Stimulated activated CD8-positive, alpha-beta memory T cell treated with anti-CD3 and anti-CD28 coated beads, Interleukin-12 subunit alpha, Interleukin-12 subunit beta, amount 100 ng/mL, for 1 hour (primary cell): Measurements from ENCODE around the gene ECHS1.

ENCODE experiments used
- DNase-seq: peaks from one replicate; pipeline ENCODE4 v3.0.0-alpha.2; 2020; ENCODE audit warnings: low read depth

Gene ECHS1

DNA sequence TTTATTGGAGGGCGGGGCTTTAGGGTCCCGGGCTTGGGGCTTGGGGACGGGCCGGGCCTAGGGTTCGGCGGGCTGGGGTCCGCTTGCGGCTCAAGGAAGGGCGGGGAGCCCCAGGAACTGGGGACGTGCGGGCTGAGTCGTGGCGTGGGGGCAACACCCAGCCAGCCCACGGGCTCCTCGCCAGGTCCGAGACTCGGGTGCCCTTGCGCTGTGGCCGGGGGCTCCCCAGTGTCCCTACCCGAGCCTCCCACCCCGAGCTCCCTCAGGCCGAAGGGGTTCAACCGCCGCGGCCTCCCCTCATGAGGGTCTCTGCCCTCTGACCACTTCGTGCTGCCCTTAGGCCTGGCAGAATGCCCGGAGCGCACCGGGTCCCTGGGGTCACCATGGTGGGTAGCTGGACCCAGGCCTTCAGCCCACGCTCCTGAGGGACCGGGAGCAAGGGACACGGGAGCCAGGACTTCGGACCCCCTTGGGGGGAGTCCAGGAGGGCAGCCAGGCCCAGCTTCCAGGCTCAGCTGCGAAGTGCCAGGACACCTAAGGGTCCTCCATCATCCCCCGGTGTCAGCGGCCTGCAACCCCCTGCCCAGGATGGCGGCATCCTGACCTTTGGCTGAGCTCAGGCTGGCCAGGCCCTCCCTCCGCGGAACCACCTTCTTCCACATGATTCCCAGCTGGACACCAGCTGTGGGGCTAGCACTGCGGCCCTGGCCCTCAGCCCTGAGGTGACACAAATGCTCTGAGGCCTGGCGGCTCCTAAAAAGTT, 14.8 kb downstream of the ECHS1 start:
- DNase-seq, result no peak

DNA sequence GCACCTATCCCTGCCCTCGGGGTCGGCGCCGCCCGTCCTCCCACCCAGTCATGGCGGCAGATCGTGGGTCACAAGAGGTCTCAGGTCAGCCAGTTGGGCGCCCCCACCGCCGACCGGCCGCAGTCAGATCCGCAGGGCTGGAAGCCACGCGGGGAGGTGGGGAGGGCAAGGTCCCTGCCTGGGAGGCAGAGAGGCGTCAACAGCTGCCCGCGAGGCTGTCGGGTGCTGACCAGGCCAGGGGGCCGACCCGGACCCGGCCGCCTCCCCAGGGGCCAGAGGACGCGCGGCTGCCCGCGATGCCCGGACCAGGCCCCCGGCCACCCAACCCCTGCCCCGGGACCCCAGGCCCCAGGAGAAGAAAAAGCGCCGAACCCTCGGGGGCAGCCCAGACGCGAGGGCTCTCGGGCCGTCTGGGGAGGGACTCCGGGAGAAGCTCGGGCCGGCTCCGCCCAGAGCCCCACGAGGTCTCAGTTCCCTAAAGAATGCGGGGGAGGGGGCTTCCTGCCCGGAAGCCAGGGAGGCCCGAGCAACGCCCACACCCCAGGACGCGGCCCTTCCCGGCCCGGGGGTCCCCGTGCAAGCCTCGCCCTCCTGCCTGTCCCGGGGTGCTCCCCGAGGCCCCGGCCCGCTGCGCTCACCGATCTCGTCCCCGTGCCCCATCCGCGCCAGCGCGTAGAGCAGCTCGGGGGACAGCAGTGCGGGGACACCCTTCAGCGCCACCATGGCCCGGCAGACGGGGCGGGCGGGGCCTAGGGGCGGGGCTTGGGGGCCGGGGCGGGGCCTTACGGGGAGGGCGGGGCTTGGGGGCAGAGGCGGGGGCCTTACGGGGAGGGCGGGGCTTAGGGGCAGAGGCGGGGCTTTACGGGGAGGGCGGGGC, 15.6 kb downstream of the ECHS1 start, which contains the start of gene FUOM:
FUOM (minus strand) TSS at position 735 of the 877 bp plus-strand sequence; CDS start at position 723, 12 bp downstream.
- peak; percentile 36 for DNase-seq

DNA sequence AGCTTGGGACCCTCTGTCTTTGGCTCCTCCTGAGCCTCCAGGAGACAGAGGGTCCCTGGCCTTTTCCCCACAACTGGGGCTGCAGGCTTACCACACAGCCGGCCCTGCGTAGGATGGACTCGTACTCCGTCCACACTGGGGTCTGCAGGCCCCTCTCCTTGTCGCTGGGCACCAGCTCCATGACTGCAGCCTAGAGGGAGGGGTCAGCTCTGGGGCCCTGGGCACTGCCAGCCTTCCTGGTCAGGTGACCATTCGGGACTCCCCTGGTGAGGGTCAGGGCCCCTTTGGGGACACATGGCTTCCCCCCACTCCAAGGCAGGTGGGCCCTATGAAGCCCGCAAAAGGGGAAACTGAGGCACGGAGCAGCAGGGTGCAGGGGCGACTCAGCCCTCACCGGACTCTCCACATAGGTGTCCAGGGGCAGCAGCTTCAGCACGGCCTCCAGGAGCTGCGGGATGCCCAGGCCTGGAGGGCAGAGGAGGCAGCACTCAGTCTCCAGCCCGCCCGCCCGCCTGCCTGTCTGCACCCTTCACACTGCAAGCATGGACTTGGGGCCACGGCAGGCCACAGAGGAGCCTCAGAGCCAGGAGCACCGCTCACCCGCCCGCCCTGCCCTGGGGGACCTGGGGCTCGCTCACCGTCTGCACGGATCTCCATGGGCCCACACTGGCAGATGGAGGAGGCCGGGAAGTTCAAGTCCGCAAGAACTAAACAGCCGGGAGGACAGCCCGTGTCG, 16.4 kb downstream of the ECHS1 start:
- DNase-seq, result no peak

DNA sequence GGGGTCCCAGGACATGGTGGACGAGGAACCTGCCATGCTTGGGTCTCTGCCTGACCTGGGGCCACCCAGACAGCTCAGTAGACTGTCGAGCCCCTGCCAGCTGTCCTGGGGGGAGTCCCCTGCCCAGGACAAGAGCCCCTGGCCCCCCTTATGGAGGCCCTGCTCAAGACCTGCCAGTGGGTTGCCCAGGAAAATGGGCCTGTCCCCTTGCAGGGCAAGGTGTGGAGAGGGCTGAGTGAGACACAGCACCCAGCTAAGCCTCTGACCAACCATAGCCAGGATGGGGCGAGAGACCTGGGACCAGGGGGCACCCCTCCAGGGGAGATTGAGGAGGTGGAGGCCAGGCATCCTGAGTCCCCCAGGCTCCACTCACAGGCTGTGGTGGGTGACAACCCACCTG, 17.2 kb downstream of the ECHS1 start:
- DNase-seq, result no peak

DNA sequence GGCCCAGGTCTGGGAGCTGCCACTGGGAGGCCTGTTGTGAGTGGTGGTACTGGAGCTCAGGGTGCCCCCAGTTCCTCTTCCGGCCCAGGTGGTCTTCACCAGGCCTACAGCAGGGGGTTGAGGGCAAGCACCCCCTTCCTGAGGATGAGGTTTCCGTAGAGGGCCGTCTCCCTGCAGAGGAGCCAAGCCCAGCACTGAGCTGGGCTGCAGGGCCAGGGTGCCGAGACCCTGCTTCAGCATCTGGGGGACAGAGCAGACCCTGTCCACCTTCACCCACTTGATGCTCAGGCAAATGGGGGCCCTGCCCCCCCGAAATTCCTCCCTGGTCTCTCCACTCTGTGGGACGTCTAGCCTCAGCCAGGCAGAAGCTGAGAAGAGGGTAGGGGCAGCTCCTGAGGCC, 17.9 kb downstream of the ECHS1 start:
- no peak for DNase-seq

DNA sequence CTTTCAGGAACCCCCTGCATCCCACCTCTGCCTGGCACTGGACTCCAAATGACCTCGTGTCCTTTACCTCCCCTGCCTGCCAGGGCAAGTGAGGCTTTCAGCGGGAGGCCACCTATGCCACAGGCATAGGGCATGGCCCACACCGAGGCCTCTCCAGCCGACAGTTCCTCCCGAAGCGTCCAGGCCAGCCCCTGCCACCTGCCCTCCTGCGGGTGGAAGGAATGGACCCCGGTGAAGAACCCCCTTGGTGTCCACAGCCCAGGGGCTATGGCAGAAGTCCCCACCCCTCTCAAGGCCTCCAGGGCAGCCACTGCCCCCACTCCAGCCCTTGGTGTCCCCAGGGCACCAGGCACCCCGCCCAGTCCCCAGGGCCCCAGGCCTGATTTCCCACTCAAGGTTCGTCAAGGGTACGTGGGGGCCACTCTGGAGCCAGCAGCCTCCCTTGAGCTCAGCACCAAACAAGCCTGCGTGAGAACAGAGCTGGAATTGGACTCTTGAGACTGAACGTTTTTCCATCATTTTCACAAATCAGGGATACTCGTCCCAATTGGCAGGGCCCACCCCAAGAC, 18.4 kb downstream of the ECHS1 start:
- DNase-seq, result no peak

DNA sequence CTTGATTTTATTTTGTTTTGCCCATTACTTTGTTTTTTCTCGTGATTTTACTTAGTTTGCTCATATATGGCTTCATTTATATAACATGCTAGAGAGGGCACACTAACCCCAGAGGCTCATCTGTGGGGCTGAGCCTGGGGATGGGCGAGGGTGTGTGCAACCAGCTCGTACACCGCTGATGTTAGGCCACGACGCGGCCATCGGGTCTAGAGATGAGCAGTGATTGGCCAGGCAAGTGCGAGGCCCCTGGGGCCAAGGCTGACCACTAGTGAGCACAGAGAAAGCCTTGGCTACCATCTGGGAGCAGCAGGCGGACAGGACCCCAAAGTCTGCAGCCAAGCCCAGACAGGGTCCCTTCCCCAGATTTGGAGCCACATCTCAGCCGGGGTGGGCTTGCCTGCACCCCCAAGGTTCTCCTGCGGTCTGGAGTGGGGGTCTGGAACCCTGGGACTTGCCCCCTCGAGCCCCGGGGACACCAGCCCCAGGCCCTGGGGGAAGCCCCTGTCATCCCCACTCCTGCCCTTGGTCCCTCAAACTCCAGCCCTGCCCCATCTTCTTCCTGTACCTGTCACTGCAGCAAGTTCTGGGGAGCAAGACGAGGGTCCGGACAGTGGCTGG, 19.1 kb downstream of the ECHS1 start:
- DNase-seq, result no peak

DNA sequence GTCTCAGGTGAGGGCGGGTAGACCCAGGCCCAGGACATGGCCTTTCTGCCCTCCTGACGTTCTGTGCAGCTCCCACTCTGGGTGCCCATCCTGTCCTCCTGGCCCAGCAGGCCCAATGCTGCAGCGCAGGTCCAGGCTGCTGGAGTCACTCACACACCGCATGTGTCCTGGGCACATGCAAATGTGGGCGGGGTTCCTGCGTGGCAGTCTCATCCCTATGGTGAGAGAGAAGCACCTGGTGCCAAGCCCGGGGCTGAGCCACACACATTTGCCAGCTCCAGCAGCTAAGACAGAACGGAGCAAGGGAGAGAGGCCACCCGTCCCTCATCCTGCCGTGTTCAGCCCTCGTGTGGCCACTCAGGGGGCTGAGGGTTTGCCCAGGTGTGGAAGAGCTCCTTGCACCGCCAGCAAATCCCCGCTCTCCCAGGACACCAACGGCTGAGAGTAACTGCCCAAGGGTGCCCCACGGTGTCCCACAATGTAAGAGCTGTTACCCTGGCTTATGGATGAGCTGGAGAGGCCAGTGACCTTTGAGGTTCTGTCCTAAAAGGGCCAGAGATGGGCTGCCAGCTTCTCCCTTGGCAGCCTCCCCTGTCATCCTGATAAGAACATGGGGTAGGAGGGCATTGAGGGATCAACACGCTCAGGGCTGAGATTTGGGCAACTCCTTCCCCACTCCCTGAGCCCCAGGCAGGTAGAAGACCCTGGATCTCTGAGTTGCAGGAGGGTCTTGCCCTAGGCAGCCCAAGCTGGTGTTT, 19.8 kb downstream of the ECHS1 start:
- DNase-seq, result no peak

DNA sequence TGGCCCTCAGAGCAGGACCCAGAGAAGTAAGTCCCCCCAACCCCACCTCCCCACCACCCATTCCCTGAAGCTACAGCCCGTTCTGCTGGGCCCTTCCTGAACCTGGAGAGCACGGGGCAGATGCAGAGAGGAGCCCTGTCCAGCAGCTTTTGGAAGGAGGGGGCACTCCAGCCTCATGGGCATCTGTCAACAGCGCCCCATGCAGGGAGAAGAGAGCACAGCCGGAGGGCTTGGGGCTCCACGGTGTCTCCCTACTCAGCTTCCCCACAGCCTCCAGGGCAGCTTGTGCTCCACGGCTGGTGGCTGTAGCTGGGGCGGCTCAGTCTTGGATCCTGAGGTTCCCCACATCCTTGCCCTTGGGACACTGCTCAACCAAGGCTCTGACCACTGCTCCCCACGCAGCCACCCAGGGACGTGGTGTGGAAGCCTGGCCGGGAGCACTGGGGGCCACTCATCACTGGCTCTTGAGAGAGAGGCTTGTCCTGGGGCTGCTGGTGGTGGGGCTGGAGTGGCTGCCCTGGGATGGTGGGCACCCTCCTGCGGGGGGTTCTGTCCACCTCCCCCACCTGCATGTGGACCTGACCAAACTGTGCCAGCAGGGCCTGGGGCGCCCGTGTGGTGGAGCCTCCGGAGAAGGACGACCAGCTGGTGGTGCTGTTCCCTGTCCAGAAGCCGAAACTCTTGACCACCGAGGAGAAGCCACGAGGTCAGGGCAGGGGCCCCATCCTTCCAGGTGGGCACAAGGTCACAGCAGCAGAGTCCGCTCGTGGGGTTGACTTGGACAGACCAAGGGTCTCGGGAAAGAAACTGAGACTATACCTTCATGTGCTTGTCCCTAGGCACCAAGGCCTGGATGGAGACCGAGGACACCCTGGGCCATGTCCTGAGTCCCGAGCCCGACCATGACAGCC, 21.5 kb downstream of the ECHS1 start:
- no peak for DNase-seq

DNA sequence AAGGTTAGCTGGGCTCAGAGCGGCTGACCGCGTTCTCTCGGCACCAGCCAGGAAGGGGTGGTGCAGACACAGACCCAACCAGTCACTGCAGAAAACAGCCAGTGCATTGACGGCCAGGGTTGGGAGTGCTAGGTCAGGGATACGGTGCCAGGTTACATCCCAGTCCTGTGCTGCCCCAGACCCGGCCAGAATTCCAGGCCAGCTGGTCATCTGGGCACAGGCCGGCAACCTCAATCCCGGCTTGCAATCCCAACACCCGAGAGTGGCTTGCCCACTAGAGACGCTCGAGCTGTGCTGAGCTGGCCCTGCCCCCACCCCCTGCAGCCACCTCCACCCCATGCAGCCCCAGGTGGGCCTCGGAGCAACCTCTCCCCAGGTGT, 22.2 kb downstream of the ECHS1 start:
- DNase-seq, result no peak

DNA sequence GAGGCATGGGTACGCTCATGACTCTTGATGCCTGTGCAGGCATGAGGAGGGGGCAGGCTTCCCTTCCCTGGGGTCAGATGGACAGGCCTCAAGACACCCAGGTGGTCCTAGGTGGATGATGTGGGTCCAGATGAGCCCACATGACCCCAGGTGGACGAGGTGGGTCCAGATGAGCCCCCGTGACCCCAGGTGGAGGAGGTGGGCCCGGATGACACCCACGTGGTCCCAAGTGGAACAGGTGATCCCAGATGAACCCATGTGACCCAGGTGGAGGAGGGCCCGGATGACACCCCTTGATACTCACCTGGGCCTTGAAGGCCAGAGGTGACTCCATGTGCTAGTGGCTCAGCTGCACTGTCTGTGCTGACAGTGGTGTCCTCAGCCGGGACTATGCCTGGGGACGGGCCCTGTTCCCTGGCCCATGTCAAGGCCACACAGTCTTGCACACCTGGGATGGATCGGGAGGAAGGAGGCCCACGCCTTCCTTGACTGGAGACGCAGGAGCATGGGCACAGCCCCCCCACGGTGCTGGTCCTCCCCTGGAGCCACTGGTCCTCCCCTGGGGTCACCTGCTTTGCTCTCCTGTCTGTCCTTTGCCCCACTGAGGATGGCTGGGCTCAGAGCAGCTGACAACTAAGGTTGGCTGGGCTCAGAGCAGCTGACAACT, 22.7 kb downstream of the ECHS1 start:
- no peak for DNase-seq

DNA sequence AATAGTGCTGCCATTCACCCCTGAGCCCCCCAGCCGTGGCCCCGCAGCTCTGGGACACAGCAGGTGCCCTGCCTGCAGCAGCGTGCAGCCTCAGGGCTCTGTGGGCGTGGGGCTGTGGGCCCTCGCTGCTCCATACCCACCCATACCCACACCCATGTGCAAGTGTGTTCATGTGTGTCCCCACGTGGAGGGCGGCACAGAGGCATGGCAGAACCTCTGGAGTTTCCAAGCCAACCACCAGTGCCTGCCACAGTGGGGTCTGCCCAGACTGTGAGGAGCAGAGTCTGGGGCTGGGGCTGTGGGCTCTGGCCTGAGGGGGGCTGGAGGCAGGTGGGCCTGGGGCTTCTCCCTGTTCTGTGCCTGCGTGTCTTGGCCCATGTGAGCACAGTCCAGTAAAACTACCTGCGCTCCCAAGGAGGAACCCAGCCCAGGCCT, 23.6 kb downstream of the ECHS1 start:
- no peak for DNase-seq

DNA sequence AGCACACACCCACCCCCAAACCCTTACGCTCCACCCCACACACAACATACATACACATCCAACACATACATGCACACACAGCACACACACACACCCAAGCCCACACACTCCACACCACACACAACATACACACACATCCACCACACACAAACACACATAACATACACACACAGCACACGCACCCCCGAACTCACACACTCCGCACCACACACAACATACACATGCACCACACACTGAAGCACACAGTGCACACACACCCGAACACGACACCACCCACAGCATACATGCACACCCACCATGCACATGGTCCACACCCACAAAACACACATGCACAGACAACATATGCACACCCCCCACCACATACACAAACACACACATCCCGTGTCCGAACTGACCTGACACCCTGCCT, 24.0 kb downstream of the ECHS1 start:
- DNase-seq, result no peak

DNA sequence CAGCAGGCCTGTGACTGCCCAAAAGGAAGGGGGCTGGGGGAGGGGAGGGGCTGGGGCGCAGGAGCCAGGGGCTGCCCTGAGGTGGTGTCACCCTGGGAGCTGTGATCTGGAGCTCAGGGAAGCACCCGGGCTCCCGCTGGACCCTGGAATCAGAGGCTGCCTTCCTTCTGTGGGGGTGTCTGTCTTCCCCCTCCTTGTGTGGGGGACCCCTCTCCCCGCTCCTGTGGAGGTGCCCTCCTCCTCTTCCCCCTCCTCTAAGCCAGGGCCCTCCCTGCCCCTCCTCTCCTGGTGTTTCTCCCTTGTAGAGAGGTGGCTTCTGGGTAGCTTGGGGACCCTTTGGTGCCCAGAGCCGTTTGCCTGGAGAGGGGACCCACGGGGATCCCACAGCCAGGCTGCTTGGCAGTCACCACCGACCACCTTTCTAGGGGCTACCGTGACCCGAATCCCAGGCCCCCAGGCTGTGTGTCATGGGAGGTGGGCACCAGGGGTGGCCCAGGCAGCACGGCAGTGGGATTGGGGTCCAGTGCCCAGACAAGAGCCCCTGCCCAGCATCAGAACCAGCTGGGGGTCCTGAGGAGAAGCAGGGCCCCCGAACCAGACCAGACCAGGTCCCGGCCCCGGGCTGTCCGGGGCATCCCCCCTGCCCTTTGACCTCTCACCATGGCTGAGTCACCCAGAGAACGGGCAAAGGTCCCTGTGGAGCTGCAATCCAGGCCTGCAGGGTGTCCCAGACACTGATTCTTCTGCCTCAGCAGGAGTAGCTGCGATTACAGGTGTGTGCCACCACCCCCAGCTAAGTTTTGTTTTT, 25.2 kb downstream of the ECHS1 start:
- no peak for DNase-seq

DNA sequence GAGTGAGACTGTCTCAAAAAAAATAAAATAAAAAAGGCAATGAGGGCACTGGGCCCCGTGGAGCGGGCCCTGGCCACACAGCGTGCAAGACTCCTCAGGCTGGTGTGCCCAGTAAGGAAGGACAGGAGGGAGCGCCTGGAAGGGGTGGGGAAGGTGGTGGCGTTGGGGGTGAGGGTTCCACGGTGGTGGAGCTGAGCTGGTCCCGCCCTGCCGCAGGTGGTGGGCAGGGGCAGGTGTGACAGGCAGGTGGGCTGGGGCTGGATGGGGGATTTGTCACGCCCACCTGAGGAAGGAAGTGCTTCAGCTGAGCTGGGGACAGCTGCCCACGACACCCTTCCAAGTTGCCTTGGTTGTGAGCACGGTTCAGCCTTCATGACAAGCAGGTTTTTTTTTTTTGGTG, 26.7 kb downstream of the ECHS1 start:
- DNase-seq, result no peak

DNA sequence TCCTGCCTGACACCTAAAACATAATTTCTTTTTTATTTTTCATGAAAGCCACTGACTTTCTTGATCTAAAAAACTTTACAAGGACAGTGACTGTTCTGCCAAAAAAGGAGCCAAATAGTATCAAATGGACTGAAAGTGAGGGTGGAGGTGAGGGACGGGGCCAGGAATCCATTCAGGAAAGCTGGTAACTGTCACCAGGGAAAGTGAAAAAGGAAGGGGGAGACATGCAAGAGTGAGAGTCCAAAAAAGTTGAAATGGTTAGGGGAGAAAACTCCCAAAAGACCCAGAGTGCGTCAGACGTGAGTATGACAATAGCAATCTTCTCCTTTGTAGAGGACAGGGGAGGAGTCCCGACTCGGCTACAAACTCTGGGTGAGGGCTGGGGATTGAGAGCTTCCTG, 28.9 kb downstream of the ECHS1 start:
- DNase-seq, result no peak

DNA sequence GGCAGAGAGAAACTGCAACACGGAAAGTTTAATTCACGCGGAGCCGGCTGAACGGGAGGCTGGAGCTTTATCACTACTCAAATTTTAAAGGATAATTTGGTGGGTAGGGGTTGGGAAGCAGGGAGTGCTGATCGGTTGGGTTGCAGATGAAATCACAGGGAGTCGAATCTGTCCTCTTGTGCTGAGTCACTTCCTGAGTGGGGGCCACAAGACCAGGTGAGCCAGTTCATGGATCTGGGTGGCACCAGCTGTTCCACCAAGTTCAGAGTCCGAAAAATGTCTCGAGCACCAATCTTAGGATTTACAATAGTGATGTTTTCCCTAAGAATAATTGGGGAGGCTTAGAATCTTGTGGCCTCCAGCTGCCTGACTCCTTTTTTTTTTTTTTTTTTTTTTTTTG, 29.6 kb downstream of the ECHS1 start:
- no peak for DNase-seq

DNA sequence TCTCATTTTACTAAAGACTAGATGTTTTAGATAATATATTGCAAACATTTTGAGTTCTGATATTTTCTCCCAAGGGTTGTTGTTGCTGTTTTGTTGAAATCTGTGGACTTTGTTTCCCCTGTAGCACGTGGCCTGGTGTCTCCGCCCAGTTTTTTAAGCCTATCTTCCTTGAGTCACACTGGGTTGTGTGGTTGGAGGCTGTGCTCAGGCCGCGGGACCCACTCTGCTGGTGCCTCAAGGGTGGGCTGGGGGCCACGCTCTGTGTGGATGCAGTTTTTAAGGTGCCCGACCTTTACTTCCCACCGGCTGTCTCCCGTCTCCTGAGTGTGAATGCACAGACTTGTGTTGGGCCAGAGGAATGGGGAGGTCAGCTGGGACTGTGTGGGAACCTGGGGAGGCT, 30.2 kb downstream of the ECHS1 start:
- no peak for DNase-seq

DNA sequence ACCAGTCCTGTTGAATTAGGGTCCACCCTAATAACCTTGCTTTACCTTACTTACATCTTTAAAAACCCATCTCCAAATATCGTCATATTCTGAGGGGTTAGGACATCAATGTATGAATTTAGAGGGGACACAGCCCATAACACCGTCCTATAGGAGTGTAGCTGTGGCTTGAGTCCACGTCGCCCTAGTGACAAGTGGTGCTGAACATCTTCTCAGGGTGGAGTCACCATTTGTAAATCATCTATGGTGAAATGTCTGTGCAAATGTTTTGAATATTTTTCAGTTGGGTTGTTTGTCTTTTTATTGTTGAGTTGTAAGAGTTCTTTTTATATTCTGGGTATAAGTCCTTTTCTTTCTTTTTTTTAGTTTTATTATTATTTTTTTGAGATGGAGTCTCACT, 31.2 kb downstream of the ECHS1 start:
- DNase-seq, result no peak
